Activated CD4-positive, alpha-beta T cell treated with anti-CD3 and anti-CD28 coated beads, Interleukin-2, amount 50 U/mL, for 1 hour (primary cell): ENCODE measurements around the gene TIMP3.
"Not testable (repeated sequence)": the region's sequence is repeated elsewhere in the genome, so short reads cannot be mapped to it uniquely, and the experiment has no call there.

Source experiments
- DNase-seq: peaks from one replicate; pipeline ENCODE4 v3.0.0-alpha.2; 2020

The TIMP3 gene

GRCh38 chr22:32801537-32802236 is at the start of gene TIMP3:
TIMP3 (plus strand) TSS chr22:32801705; CDS start chr22:32802002, 297 bp downstream.
- no peak for DNase-seq

- DNase-seq: no peak
Observed at GRCh38 chr22:32752326-32752725, 49.2 kb upstream of the TIMP3 start.

GRCh38 chr22:32752816-32753520 is 48.5 kb upstream of the TIMP3 start:
- DNase-seq: no peak

GRCh38 chr22:32753591-32753990 is 47.9 kb upstream of the TIMP3 start:
- no peak for DNase-seq

- DNase-seq: no peak
Observed at GRCh38 chr22:32754413-32755041, 47.0 kb upstream of the TIMP3 start.

- DNase-seq: not testable (repeated sequence)
Observed at GRCh38 chr22:32757086-32757762, 44.3 kb upstream of the TIMP3 start.

GRCh38 chr22:32758866-32759385 is 42.6 kb upstream of the TIMP3 start:
- no peak for DNase-seq

GRCh38 chr22:32760396-32760795 is 41.1 kb upstream of the TIMP3 start:
- no peak for DNase-seq

- DNase-seq: no peak
Observed at GRCh38 chr22:32760815-32761214, 40.7 kb upstream of the TIMP3 start.

- DNase-seq: no peak
Observed at GRCh38 chr22:32761251-32761903, 40.1 kb upstream of the TIMP3 start.

GRCh38 chr22:32764330-32765131 is 37.0 kb upstream of the TIMP3 start:
- DNase-seq: no peak

- DNase-seq: no peak
Observed at GRCh38 chr22:32765132-32765618, 36.3 kb upstream of the TIMP3 start.

GRCh38 chr22:32771756-32772155 is 29.7 kb upstream of the TIMP3 start:
- DNase-seq: no peak

- DNase-seq: no peak
Observed at GRCh38 chr22:32775957-32776356, 25.5 kb upstream of the TIMP3 start.

GRCh38 chr22:32776397-32776796 is 25.1 kb upstream of the TIMP3 start:
- DNase-seq: no peak

- DNase-seq: no peak
Observed at GRCh38 chr22:32776802-32777201, 24.7 kb upstream of the TIMP3 start.

- no peak for DNase-seq
Observed at GRCh38 chr22:32777987-32778386, 23.5 kb upstream of the TIMP3 start.

- DNase-seq: no peak
Observed at GRCh38 chr22:32780726-32781310, 20.7 kb upstream of the TIMP3 start.

- DNase-seq: no peak
Observed at GRCh38 chr22:32781695-32782094, 19.8 kb upstream of the TIMP3 start.

GRCh38 chr22:32785321-32786026 is 16.0 kb upstream of the TIMP3 start:
- no peak for DNase-seq

GRCh38 chr22:32786027-32786418 is 15.5 kb upstream of the TIMP3 start:
- no peak for DNase-seq
